K562 treated with DMSO at 1 percent for 12 hours (cell line): ENCODE results near the gene RHBDL2. TPM values are rescaled to one million over a fixed set of nuclear protein-coding genes. Genes with fewer than 3 reads are reported as not detected.

Experiments used
- total RNA-seq: library from RNA; unstranded; fragments of 300-600 nt; gene quantifications from 2 replicates; pipeline ENCODE4 v1.2.3, GENCODE V29; 2022; ENCODE audit not compliant: insufficient read depth

Gene RHBDL2
- total RNA-seq: not detected in 2 replicates

GRCh38 chr1:38941527-38942019 is at the start of gene RHBDL2:
Gene RHBDL2 (minus strand): TSS chr1:38941830. CDS start chr1:38919212, 22,618 bp downstream.

GRCh38 chr1:38990738-38991637 is 49.4 kb upstream of the RHBDL2 start, which contains the start of gene AKIRIN1:
Gene AKIRIN1 (plus strand): TSS chr1:38991276. CDS start chr1:38991381, 105 bp downstream.

GRCh38 chr1:38881487-38881886 is 60.1 kb downstream of the RHBDL2 start, which contains the start of gene GJA9:
Gene GJA9 (minus strand): TSS chr1:38881587. CDS start chr1:38876098, 5,489 bp downstream.

GRCh38 chr1:38873027-38873969 is 68.3 kb downstream of the RHBDL2 start, which contains the start of gene MYCBP:
Gene MYCBP (minus strand): TSS chr1:38873348. CDS start chr1:38873305, 43 bp downstream.

GRCh38 chr1:38859561-38860453 is 81.8 kb downstream of the RHBDL2 start, which contains the start of gene RRAGC:
Gene RRAGC (minus strand): TSS chr1:38859772. CDS start chr1:38859646, 126 bp downstream.

Other genes with a start within 250 kb of the RHBDL2 start
- 22.0 and 38.8 TPM in 2 replicates for gene RRAGC, start 82.1 kb downstream of the RHBDL2 start, total RNA-seq
- 11.3 and 16.1 TPM in 2 replicates for gene MYCBP, start 68.5 kb downstream of the RHBDL2 start, total RNA-seq
- gene GJA9, start 60.2 kb downstream of the RHBDL2 start, total RNA-seq: 0.49 TPM in 1 of 2 replicates, not detected in the other
- gene AKIRIN1, start 49.4 kb upstream of the RHBDL2 start, total RNA-seq: 64.2 and 124 TPM in 2 replicates
- gene NDUFS5, start 84.5 kb upstream of the RHBDL2 start, total RNA-seq: 477 and 723 TPM in 2 replicates